H9 (cell line): ENCODE results near the gene THAP4. TPM values are rescaled to one million over a fixed set of nuclear protein-coding genes. Genes with fewer than 3 reads are reported as not detected.
A peak's percentile ranks its signal among the peaks of the same experiment; 100 is the strongest.

Experiments used
- DNase-seq: peaks from one replicate; pipeline ENCODE4 v3.0.0-alpha.2; 2017
- H2AFZ ChIP-seq: one replicate; pipeline ENCODE4 v1.6.1; 2013; ENCODE audit warnings: mild to moderate bottlenecking, low read length, control low read depth, moderate library complexity
- H2AK5ac ChIP-seq: 2 replicates; pipeline ENCODE4 v1.6.1; 2013; ENCODE audit warnings: low read length, control low read depth, mixed read lengths; ENCODE audit not compliant: insufficient read length
- H2BK120ac ChIP-seq: one replicate; pipeline ENCODE4 v1.6.1; 2013; ENCODE audit warnings: low read depth, mild to moderate bottlenecking, low read length, control low read depth, inconsistent platforms; ENCODE audit not compliant: poor library complexity, severe bottlenecking
- H2BK12ac ChIP-seq: 2 replicates; pipeline ENCODE4 v1.6.1; 2013; ENCODE audit warnings: low read length, control low read depth, mixed read lengths, low read depth; ENCODE audit not compliant: insufficient read length
- H2BK15ac ChIP-seq: 2 replicates; pipeline ENCODE4 v1.6.1; 2013; ENCODE audit warnings: low read depth, low read length, control low read depth
- H2BK20ac ChIP-seq: one replicate; pipeline ENCODE4 v1.6.1; 2013; ENCODE audit warnings: low read depth, mild to moderate bottlenecking, low read length, control low read depth, inconsistent platforms; ENCODE audit not compliant: poor library complexity, severe bottlenecking
- H2BK5ac ChIP-seq: 2 replicates; pipeline ENCODE4 v1.6.1; 2013; ENCODE audit warnings: low read length, control low read depth, mixed read lengths; ENCODE audit not compliant: insufficient read length
- H3K14ac ChIP-seq: 2 replicates; pipeline ENCODE4 v1.6.1; 2013; ENCODE audit warnings: low read length, control low read depth; ENCODE audit not compliant: insufficient read depth
- H3K18ac ChIP-seq: 2 replicates; pipeline ENCODE4 v1.6.1; 2013; ENCODE audit warnings: low read depth, mild to moderate bottlenecking, mixed read lengths, low read length, control low read depth; ENCODE audit not compliant: insufficient read length
- H3K23ac ChIP-seq: 2 replicates; pipeline ENCODE4 v1.6.1; 2013; ENCODE audit warnings: low read length, control low read depth, mixed read lengths, low read depth; ENCODE audit not compliant: insufficient read length
- H3K23me2 ChIP-seq: 2 replicates; pipeline ENCODE4 v1.6.1; 2013; ENCODE audit warnings: low read depth, mild to moderate bottlenecking, mixed read lengths, low read length, control low read depth; ENCODE audit not compliant: insufficient read length, poor library complexity, severe bottlenecking
- H3K27ac ChIP-seq: 2 replicates; pipeline ENCODE4 v1.5.1; 2013; ENCODE audit warnings: low read length, control low read depth, mixed read lengths, low read depth; ENCODE audit not compliant: insufficient read length
- H3K27me3 ChIP-seq: 2 replicates; pipeline ENCODE4 v1.6.1; 2013; ENCODE audit warnings: low read length, control low read depth, inconsistent platforms; ENCODE audit not compliant: insufficient read depth
- H3K4ac ChIP-seq: 2 replicates; pipeline ENCODE4 v1.6.1; 2013; ENCODE audit warnings: low read depth, mild to moderate bottlenecking, control low read depth, inconsistent platforms, low read length, moderate library complexity
- H3K4me1 ChIP-seq: 2 replicates; pipeline ENCODE4 v1.6.1; 2013; ENCODE audit warnings: low read length, control low read depth, inconsistent platforms; ENCODE audit not compliant: insufficient read depth
- H3K4me2 ChIP-seq: 2 replicates; pipeline ENCODE4 v1.6.1; 2013; ENCODE audit warnings: low read length, control low read depth, mixed read lengths; ENCODE audit not compliant: insufficient read length, insufficient read depth
- H3K56ac ChIP-seq: 2 replicates; pipeline ENCODE4 v1.6.1; 2013; ENCODE audit warnings: low read depth, mild to moderate bottlenecking, mixed read lengths, low read length, control low read depth; ENCODE audit not compliant: insufficient read length
- H3K79me1 ChIP-seq: 2 replicates; pipeline ENCODE4 v1.6.1; 2013; ENCODE audit warnings: low read depth, mild to moderate bottlenecking, moderate library complexity, low read length, control low read depth, inconsistent platforms; ENCODE audit not compliant: insufficient read depth, poor library complexity, severe bottlenecking
- H3K79me2 ChIP-seq: 2 replicates; pipeline ENCODE4 v1.6.1; 2013; ENCODE audit warnings: low read length, control low read depth, inconsistent platforms; ENCODE audit not compliant: insufficient read depth
- H3K9ac ChIP-seq: 2 replicates; pipeline ENCODE4 v1.6.1; 2013; ENCODE audit warnings: low read length, control low read depth, mixed read lengths; ENCODE audit not compliant: insufficient read length; ENCODE audit errors: extremely low read depth
- H3K9me3 ChIP-seq: one replicate; pipeline ENCODE4 v1.6.1; 2013; ENCODE audit warnings: low read depth, low read length, inconsistent platforms; ENCODE audit not compliant: control insufficient read depth
- H3T11ph ChIP-seq: one replicate; pipeline ENCODE4 v1.6.1; 2013; ENCODE audit warnings: mild to moderate bottlenecking, low read length, control low read depth, inconsistent platforms
- H4K20me1 ChIP-seq: one replicate; pipeline ENCODE4 v1.6.1; 2013; ENCODE audit not compliant: control insufficient read depth, insufficient read length, insufficient read depth
- H4K5ac ChIP-seq: 2 replicates; pipeline ENCODE4 v1.6.1; 2013; ENCODE audit warnings: low read depth, mild to moderate bottlenecking, mixed read lengths, low read length, control low read depth; ENCODE audit not compliant: insufficient read length
- H4K8ac ChIP-seq: replicated peaks from 2 replicates; pipeline ENCODE4 v1.6.1; 2013; ENCODE audit warnings: low read length, control low read depth, mixed read lengths, low read depth; ENCODE audit not compliant: insufficient read length
- H4K91ac ChIP-seq: 2 replicates; pipeline ENCODE4 v1.6.1; 2013; ENCODE audit warnings: low read depth, mild to moderate bottlenecking, moderate library complexity, mixed read lengths, low read length, control low read depth; ENCODE audit not compliant: insufficient read length
- H3K27ac Mint-ChIP-seq, 3 experiments: 2 replicates in 2 of 3; 3 replicates in 1 of 3; pipeline ENCODE4 v1.8.0; 2020 to 2021; ENCODE audit warnings: mixed read lengths in 3 of 3, mild to moderate bottlenecking in 1 of 3, moderate library complexity in 1 of 3
- H3K27me3 Mint-ChIP-seq: 2 replicates; pipeline ENCODE4 v1.8.0; 2021; ENCODE audit warnings: low read depth, mild to moderate bottlenecking, moderate library complexity, mixed read lengths
- H3K36me3 Mint-ChIP-seq, 3 experiments: 2 replicates in 2 of 3; 3 replicates in 1 of 3; pipeline ENCODE4 v1.8.0; 2020 to 2021; ENCODE audit warnings: low read depth in 3 of 3, mixed read lengths in 3 of 3; ENCODE audit not compliant: insufficient read depth in 1 of 3
- H3K4me1 Mint-ChIP-seq, 2 experiments: 2 replicates each; pipeline ENCODE4 v1.8.0; 2020; ENCODE audit warnings: mixed read lengths in 2 of 2
- H3K4me3 Mint-ChIP-seq, 2 experiments: 2 replicates in 1 of 2; 3 replicates in 1 of 2; pipeline ENCODE4 v1.8.0; 2020 to 2021; ENCODE audit warnings: mild to moderate bottlenecking in 2 of 2, mixed read lengths in 2 of 2, moderate library complexity in 1 of 2
- H3K9me3 Mint-ChIP-seq, 2 experiments: 2 replicates in 1 of 2; 3 replicates in 1 of 2; pipeline ENCODE4 v1.8.0; 2020; ENCODE audit warnings: mild to moderate bottlenecking in 2 of 2, mixed read lengths in 2 of 2, moderate library complexity in 1 of 2
- CTCF ChIP-seq: fragments of 200-600 bp; sonication (generic); conservative IDR thresholded peaks from 3 replicates; pipeline ENCODE4 v1.8.0; 2021; ENCODE audit warnings: antibody characterized with exemption, mild to moderate bottlenecking
- WGBS: extraction: QIAGEN DNeasy Blood & Tissue Kit; methylation state at CpG from one replicate; pipeline ENCODE4 v1.1.7; 2013; ENCODE audit warnings: missing lambda C conversion rate, low lambda C conversion rate, mixed read lengths; ENCODE audit not compliant: insufficient read length; ENCODE audit errors: extremely low coverage; 5-methylcytosine and 5-hydroxymethylcytosine counted together
- total RNA-seq: library from RNA; stranded (reverse); gene quantifications from 2 replicates; pipeline ENCODE4 v1.2.1, GENCODE V29; 2021

THAP4 gene
- total RNA-seq, 1 experiment from 2014 or later: 70.6 TPM

DNA sequence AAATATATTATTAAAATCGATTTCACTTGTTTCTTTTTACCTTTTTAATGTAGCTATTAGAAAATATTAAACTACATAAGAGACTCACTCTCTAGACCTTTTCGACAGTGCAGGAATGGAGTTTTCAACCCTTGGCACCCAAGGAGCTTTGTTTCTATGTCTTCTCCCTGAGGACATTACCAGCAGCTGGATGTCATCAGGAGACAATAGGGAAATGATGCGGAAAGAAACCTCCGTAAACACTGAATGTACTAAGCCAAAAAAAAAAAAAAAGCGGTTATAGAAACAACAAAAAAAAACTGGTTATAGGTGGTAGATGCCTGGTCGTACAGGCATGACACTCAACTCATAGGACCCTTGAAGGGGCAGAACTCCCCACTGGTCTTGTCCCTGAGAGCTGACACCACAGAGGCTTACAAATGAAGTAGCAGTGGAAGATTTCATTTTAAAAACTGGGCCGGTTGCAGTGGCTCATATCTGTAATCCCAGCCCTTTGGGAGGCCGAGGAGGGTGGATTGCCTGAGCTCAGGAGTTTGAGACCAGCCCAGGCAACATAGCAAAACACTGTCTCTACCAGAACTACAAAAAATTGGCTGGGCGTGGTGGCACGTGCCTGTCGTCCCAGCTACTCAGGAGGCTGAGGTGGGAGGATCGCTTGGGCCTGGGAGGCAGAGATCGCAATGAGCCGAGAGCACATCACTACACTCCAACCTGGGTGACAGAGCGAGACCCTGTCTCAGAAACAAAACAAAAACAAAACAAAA is 23.8 kb downstream of the THAP4 start:
- no peaks in the 10 kb centered on the region for H3K9me3 Mint-ChIP-seq
- Histone ChIP-seq H4K91ac (no peak overlapping the region), H4K5ac (no peak overlapping the region), H3K18ac (no peak overlapping the region), H3K79me2 (no peaks in the 10 kb centered on the region; the same call in 1 of the 2 replicates), H2BK20ac (no peak overlapping the region), H2AK5ac (no peak overlapping the region), H2BK5ac (no peak overlapping the region), H3K4me2 (no peak overlapping the region), H2BK12ac (no peak overlapping the region), H3K27ac (no peak overlapping the region), H2AFZ (no peak overlapping the region), H2BK15ac (no peak overlapping the region), H3K56ac (no peak overlapping the region), H4K8ac (no peak overlapping the region), H2BK120ac (no peak overlapping the region), H3K23me2 (peaks cover 6% of the 10 kb centered on the region), H3K9me3 (no peaks in the 10 kb centered on the region), H3K9ac (no peak overlapping the region), H3K14ac (no peak overlapping the region), H4K20me1 (no peaks in the 10 kb centered on the region), H3K79me1 (no peaks in the 10 kb centered on the region), H3K23ac (no peak overlapping the region), H3T11ph (no peak overlapping the region), H3K4ac (no peak overlapping the region), H3K27me3 (no peaks in the 10 kb centered on the region), H3K4me1 (peaks cover 4% of the 10 kb centered on the region; the same call in 1 of the 2 replicates)
- H3K27ac Mint-ChIP-seq: 0 out of 7 replicates have a peak overlapping the region, but pooled peaks of 1 of the 3 experiments have one; percentile 39
- WGBS: no CpG with 5 or more reads among the region's 15 CpGs
- H3K27me3 Mint-ChIP-seq: no peaks in the 10 kb centered on the region
- no peak for TF ChIP-seq CTCF
- DNase-seq: no peak
- H3K4me3 Mint-ChIP-seq: no peak overlapping the region
- H3K36me3 Mint-ChIP-seq: peaks cover 0 to 7% (median 4%) of the 10 kb centered on the region in 3 experiments; a peak in 4 of 7 replicates
- H3K4me1 Mint-ChIP-seq: peaks cover 18 to 20% of the 10 kb centered on the region in 2 experiments
